ENCODE measurements around the gene NDRG3. TPM values are rescaled to one million over a fixed set of nuclear protein-coding genes. Genes with fewer than 3 reads are reported as not detected.

NDRG3 gene
- total RNA-seq, 2 experiments from 2014 or later, result 32.8 to 33.7 TPM

DNA sequence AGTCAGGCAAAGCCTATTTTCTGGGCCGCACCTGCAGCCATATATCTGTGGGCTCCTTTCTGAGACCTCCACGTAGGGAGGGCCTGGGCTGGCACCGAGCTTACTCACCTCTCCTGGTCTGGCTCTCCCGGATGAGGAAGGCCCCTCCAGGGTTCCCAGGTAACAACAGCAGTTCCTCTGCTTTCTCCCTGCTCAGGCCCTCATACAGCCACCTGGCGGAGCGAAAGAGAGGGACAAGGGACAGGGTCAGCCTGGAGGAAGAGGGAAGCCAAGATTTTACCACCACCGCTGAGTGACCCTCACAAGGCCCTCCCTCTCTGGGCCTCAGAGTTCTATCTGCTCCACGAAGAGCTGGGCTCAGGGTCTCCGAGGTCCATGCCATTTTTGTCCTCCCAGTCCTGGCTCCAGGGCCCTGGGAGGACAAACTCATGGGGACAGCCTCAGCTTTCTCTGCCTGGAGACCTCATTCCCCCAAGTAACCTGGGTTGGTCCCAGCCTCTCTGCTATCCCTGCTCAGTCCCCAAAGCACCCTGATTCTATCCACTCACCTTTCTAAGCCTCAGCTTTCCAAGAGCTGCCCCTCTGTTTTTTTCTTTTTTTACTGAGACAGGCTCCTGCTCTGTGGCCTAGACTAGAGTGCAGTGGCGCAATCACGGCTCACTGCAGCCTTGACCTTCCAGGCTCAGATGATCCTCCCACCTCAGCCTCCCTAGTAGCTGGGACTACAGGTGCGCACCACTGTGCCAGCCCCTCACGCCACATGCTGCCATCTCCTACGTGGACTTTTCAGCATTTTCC is 113.2 kb downstream of the NDRG3 start:
- no peak for DNase-seq
- H3K27me3 Mint-ChIP-seq, result no peaks in the 10 kb centered on the region
- H3K9me3 Mint-ChIP-seq, result no peaks in the 10 kb centered on the region
- peaks cover 40% of the 10 kb centered on the region for H3K4me1 Mint-ChIP-seq
- no peak overlapping the region for H3K4me3 Mint-ChIP-seq
- ChIA-PET POLR2A (interaction anchor here (1.0 to 7.3 kb wide), 2 partner anchors 9 to 13 kb away, joined by 4 to 75 read pairs; partner anchors contain the start of gene SLA2), CTCF (interaction anchor here (0.6 to 0.8 kb wide), 2 partner anchors 20 to 22 kb away, joined by 3 read pairs; no protein-coding TSS in a partner anchor)
- H3K36me3 Mint-ChIP-seq (ENCODE audit: low read depth), result peaks cover 65% of the 10 kb centered on the region
- peak overlapping the region; percentile 44 for H3K27ac Mint-ChIP-seq

GRCh38 chr20:36632147-36632486 is 113.8 kb downstream of the NDRG3 start:
- Mint-ChIP-seq H3K27ac (peak overlapping the region; percentile 44), H3K9me3 (no peaks in the 10 kb centered on the region), H3K4me1 (peaks cover 42% of the 10 kb centered on the region), H3K36me3 (ENCODE audit: low read depth) (peaks cover 69% of the 10 kb centered on the region), H3K27me3 (no peaks in the 10 kb centered on the region), H3K4me3 (no peak overlapping the region)
- ChIA-PET POLR2A (interaction anchor here (1.0 to 7.3 kb wide), 3 partner anchors 8 to 396 kb away, joined by 3 to 75 read pairs (median 4); partner anchors contain the start of genes AAR2 and SLA2), CTCF (interaction anchor here (0.6 to 0.8 kb wide), 2 partner anchors 19 to 22 kb away, joined by 3 read pairs; no protein-coding TSS in a partner anchor)
- no peak for DNase-seq

GRCh38 chr20:36631646-36632045 is 114.2 kb downstream of the NDRG3 start:
- ChIA-PET POLR2A (interaction anchor here (1.5 to 7.3 kb wide), 2 partner anchors 14 to 395 kb away, joined by 3 to 75 read pairs; partner anchors contain the start of genes AAR2 and SLA2), CTCF (interaction anchor here (0.6 kb wide), 1 partner anchor 21 kb away, joined by 3 read pairs; no protein-coding TSS in a partner anchor)
- Mint-ChIP-seq H3K36me3 (ENCODE audit: low read depth) (peaks cover 70% of the 10 kb centered on the region), H3K4me1 (peaks cover 44% of the 10 kb centered on the region), H3K4me3 (no peak overlapping the region), H3K9me3 (no peaks in the 10 kb centered on the region), H3K27ac (peak overlapping the region; percentile 44), H3K27me3 (no peaks in the 10 kb centered on the region)
- no peak for DNase-seq

- DNase-seq, result peak; percentile 70
- ChIA-PET CTCF (interaction anchor here (0.7 to 2.0 kb wide), 8 partner anchors 9 to 235 kb away, joined by 3 to 11 read pairs (median 4); partner anchors contain the start of gene SLA2), POLR2A (interaction anchor here (0.6 to 7.3 kb wide), 7 partner anchors 16 to 143 kb away, joined by 3 to 75 read pairs (median 6); partner anchors contain the start of genes RAB5IF, SLA2 and TGIF2)
- Mint-ChIP-seq H3K9me3 (no peaks in the 10 kb centered on the region), H3K36me3 (ENCODE audit: low read depth) (peaks cover 67% of the 10 kb centered on the region), H3K27ac (peak overlapping the region; percentile 94), H3K4me3 (peak overlapping the region; percentile 58), H3K4me1 (peaks cover 44% of the 10 kb centered on the region), H3K27me3 (no peaks in the 10 kb centered on the region)
Observed at GRCh38 chr20:36629719-36630681, 115.9 kb downstream of the NDRG3 start.

- Mint-ChIP-seq H3K4me3 (no peak overlapping the region), H3K27ac (peak overlapping the region; percentile 37), H3K27me3 (no peaks in the 10 kb centered on the region), H3K4me1 (peaks cover 54% of the 10 kb centered on the region), H3K36me3 (ENCODE audit: low read depth) (peaks cover 77% of the 10 kb centered on the region), H3K9me3 (no peaks in the 10 kb centered on the region)
- no peak for DNase-seq
- ChIA-PET CTCF (no interaction called here), POLR2A (interaction anchor here (1.1 to 7.3 kb wide), 3 partner anchors 16 to 25 kb away, joined by 3 to 75 read pairs (median 6); partner anchors contain the start of gene SLA2)
Observed at GRCh38 chr20:36628076-36628475, 117.8 kb downstream of the NDRG3 start.

DNA sequence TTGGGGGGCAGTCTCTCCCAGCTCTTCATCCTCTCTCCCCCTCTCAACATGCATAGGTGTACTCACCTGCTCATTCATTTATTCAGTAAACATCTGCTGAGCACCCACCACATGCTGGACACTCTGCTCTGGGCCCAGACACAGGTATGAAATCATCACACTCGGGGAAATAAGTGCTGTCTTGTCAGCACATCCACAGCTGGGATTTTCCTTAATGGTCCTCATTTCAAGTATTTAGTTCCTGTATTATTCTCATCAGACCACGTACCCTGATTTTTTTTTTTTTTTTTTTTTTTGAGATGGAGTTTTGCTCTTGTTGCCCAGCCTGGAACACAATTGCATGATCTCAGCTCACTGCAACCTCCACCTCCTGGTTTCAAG is 121.0 kb downstream of the NDRG3 start:
- no peak for DNase-seq
- ChIA-PET POLR2A (interaction anchor here (1.2 to 1.5 kb wide), 2 partner anchors 13 to 19 kb away, joined by 4 to 5 read pairs; no protein-coding TSS in a partner anchor), CTCF (interaction anchor here (2.3 kb wide), 1 partner anchor 20 kb away, joined by 8 read pairs; the partner anchor contains the start of gene RAB5IF)
- Mint-ChIP-seq H3K4me3 (no peak overlapping the region), H3K27ac (peak overlapping the region; percentile 57), H3K36me3 (ENCODE audit: low read depth) (peaks cover 65% of the 10 kb centered on the region), H3K4me1 (peaks cover 39% of the 10 kb centered on the region), H3K9me3 (no peaks in the 10 kb centered on the region), H3K27me3 (no peaks in the 10 kb centered on the region)

DNA sequence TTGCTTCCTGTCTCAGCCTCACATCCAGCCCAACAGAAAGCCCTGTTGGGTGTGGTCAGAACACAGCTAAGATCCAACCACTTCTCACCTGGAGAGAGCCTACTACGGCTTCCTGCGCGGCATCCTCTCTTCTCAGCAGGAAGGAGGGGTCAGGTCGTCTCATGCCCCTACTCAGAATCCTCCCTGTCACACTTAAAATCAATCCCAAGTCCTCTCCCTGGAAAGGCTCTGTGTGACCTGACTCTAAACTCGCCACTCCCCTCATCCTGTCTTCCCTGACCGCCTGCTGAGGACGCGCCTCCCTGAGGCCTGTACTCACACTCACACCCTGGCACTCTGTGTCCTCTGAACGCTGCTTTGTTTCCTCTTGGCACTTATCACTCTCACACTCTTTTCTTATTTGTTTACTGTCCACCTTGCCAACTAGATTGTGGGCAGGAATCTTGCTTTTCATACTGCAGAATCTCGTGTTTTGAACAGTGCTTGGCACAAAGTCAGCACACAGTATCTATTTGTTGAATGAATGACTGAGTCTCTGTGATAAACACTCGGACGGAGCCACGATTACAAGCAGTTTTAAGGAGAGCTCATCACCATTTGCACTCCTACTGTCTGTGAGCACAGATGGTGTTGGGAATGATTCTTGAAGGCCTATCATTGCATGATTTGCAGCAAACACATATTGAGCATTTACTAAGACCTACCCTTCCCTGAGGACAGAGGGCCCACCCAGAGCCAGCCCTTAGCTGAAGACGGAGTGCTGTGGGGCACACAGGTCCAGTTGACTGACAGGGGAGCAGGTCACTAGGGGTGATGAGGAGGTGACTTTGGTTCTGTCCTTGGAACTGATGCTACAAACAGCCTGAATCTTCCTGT is 121.6 kb downstream of the NDRG3 start:
- Mint-ChIP-seq H3K27me3 (no peaks in the 10 kb centered on the region), H3K9me3 (no peaks in the 10 kb centered on the region), H3K27ac (peak overlapping the region; percentile 16), H3K4me1 (peaks cover 33% of the 10 kb centered on the region), H3K4me3 (no peak overlapping the region), H3K36me3 (ENCODE audit: low read depth) (peaks cover 60% of the 10 kb centered on the region)
- ChIA-PET CTCF (interaction anchor here (2.3 kb wide), 1 partner anchor 19 kb away, joined by 8 read pairs; the partner anchor contains the start of gene RAB5IF), POLR2A (interaction anchor here (0.7 to 1.5 kb wide), 4 partner anchors 8 to 21 kb away, joined by 3 to 5 read pairs (median 4); partner anchors contain the start of gene SLA2)
- no peak for DNase-seq

- no peak for DNase-seq
- H3K36me3 Mint-ChIP-seq (ENCODE audit: low read depth), result peaks cover 57% of the 10 kb centered on the region
- POLR2A ChIA-PET, result interaction anchor here (0.7 to 1.5 kb wide), 5 partner anchors 9 to 123 kb away, joined by 3 to 5 read pairs (median 4); partner anchors contain the start of gene SLA2
- no peaks in the 10 kb centered on the region for H3K9me3 Mint-ChIP-seq
- peak overlapping the region; percentile 4 for H3K27ac Mint-ChIP-seq
- H3K27me3 Mint-ChIP-seq, result no peaks in the 10 kb centered on the region
- peaks cover 29% of the 10 kb centered on the region for H3K4me1 Mint-ChIP-seq
- no peak overlapping the region for H3K4me3 Mint-ChIP-seq
- CTCF ChIA-PET, result interaction anchor here (1.5 to 2.3 kb wide), 2 partner anchors 11 to 18 kb away, joined by 6 to 8 read pairs; partner anchors contain the start of gene RAB5IF
Observed at GRCh38 chr20:36623444-36623843, 122.4 kb downstream of the NDRG3 start.

DNA sequence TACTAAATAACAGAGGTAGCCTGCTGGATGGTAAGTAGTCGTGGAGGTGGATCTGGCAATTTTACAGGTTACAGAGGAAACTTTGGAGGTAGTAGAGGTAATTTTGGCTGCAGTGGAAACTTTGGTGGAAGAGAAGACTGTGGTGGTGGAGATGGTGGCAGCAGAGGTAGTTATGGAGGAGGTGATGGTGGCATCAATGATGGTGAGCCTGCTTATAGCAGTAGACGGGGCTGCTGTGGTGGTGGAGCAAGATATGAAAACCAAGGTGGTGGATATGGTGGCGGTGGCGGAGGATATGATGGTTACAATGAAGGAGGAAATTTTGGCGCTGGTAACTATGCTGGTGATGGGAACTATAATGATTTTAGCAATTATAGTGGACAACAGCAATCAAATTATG is 125.0 kb downstream of the NDRG3 start:
- Mint-ChIP-seq H3K9me3 (no peaks in the 10 kb centered on the region), H3K36me3 (ENCODE audit: low read depth) (peaks cover 38% of the 10 kb centered on the region), H3K27me3 (no peaks in the 10 kb centered on the region), H3K4me1 (peaks cover 18% of the 10 kb centered on the region), H3K4me3 (no peak overlapping the region), H3K27ac (no peak overlapping the region)
- CTCF ChIA-PET, result no interaction called here
- DNase-seq, result no peak
- POLR2A ChIA-PET, result no interaction called here

- Mint-ChIP-seq H3K9me3 (no peaks in the 10 kb centered on the region), H3K4me1 (peaks cover 9% of the 10 kb centered on the region), H3K36me3 (ENCODE audit: low read depth) (peaks cover 55% of the 10 kb centered on the region), H3K27me3 (no peaks in the 10 kb centered on the region), H3K27ac (peak overlapping the region; percentile 52), H3K4me3 (no peak overlapping the region)
- ChIA-PET POLR2A (interaction anchor here (1.2 to 3.6 kb wide), 3 partner anchors 9 to 29 kb away, joined by 3 to 32 read pairs (median 7); partner anchors contain the start of genes RAB5IF and SLA2), CTCF (interaction anchor here (1.1 to 1.4 kb wide), 4 partner anchors 9 to 159 kb away, joined by 3 to 4 read pairs (median 3); partner anchors contain the start of genes DSN1, RAB5IF and TGIF2)
- no peak for DNase-seq
Observed at GRCh38 chr20:36614781-36615557, 130.9 kb downstream of the NDRG3 start.

DNA sequence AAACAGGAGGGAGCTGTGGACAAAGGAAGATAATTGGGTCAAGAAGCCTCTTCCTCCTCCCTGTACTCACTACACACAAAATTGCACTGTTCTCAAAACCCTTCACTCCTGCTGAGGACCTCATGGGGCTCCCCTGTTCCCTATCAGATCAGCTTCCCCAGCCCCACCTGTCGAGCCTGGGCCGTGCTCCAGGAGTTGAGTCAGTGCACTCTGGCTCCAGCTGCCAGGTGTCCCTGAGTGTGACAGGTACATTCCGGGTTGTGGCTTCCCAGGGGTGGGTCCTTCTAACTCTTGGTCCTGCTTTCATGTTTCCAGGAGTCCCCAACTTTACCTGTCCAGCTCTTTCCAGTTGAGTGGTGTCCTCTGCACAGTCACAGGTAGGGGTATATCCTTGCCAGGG is 131.9 kb downstream of the NDRG3 start:
- Mint-ChIP-seq H3K4me1 (peaks cover 9% of the 10 kb centered on the region), H3K36me3 (ENCODE audit: low read depth) (peaks cover 63% of the 10 kb centered on the region), H3K9me3 (no peaks in the 10 kb centered on the region), H3K4me3 (no peak overlapping the region), H3K27me3 (no peaks in the 10 kb centered on the region), H3K27ac (no peak overlapping the region)
- ChIA-PET CTCF (interaction anchor here (1.1 to 3.4 kb wide), 6 partner anchors 8 to 250 kb away, joined by 3 to 28 read pairs (median 3); partner anchors contain the start of genes DSN1, RAB5IF and TGIF2), POLR2A (interaction anchor here (1.2 to 3.6 kb wide), 4 partner anchors 8 to 30 kb away, joined by 3 to 32 read pairs (median 6); partner anchors contain the start of genes RAB5IF and SLA2)
- no peak for DNase-seq
